HG02973 (cell line): ENCODE data around the gene ZBTB7C.

Experiments used
- ATAC-seq: cut with Tn5 transposase; IDR thresholded peaks from one replicate; pipeline ENCODE4 v1.9.1; 2021; ENCODE audit warnings: moderate library complexity; ENCODE audit not compliant: unreplicated experiment

Gene ZBTB7C

GRCh38 chr18:48029296-48029986 lies 379.7 kb downstream of the ZBTB7C start:
- ATAC-seq, result no peak

- ATAC-seq, result no peak
These were observed 380.5 kb downstream of the ZBTB7C start for GRCh38 chr18:48028696-48029095.

- no peak for ATAC-seq
These were observed 381.1 kb downstream of the ZBTB7C start for GRCh38 chr18:48028081-48028480.

GRCh38 chr18:48027401-48027963 lies 381.7 kb downstream of the ZBTB7C start:
- no peak for ATAC-seq

- no peak for ATAC-seq
These were observed 383.0 kb downstream of the ZBTB7C start for GRCh38 chr18:48026216-48026615.

DNA sequence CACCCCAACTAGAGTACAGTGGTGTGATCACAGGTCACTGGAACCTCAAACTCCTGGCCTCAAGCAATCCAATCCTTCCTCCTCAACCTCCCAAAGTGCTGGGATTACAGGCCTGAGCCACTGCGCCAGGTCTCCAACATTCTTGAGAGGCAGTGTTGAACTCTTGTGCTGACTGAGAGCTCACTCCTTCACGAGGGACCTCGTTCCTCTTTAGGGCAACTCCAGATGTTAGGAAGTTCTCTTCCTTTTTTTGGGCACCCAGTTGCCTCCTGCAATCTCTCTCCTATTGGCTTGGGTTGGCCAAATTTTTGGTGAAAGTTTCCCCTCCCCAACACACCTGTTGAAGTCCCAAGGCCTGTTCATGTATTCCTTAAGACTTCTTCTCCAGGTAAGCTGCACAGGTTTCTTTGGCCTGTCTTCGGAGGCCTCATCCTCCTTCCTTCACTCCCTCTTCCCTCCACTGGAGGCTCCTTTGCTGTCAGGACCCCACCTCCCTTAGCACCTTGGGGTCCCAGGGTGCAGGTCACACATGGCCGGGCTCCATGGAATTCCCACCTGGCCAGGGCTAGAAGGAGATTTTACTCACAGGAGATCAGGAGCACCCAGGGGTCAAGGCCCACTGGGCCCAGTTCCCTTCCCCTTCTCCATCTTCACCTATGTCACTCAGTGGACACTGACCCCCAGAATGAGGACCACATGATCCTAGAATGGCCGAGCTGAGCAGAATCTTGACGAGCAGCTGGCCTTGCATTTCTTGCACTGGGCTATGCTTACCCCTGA lies 384.1 kb downstream of the ZBTB7C start:
- no peak for ATAC-seq

- ATAC-seq, result no peak
These were observed 385.1 kb downstream of the ZBTB7C start for GRCh38 chr18:48024009-48024512.

- ATAC-seq, result no peak
These were observed 385.7 kb downstream of the ZBTB7C start for GRCh38 chr18:48023334-48024008.

- no peak for ATAC-seq
These were observed 386.5 kb downstream of the ZBTB7C start for GRCh38 chr18:48022531-48023329.

GRCh38 chr18:48022021-48022420 lies 387.2 kb downstream of the ZBTB7C start:
- ATAC-seq, result no peak

DNA sequence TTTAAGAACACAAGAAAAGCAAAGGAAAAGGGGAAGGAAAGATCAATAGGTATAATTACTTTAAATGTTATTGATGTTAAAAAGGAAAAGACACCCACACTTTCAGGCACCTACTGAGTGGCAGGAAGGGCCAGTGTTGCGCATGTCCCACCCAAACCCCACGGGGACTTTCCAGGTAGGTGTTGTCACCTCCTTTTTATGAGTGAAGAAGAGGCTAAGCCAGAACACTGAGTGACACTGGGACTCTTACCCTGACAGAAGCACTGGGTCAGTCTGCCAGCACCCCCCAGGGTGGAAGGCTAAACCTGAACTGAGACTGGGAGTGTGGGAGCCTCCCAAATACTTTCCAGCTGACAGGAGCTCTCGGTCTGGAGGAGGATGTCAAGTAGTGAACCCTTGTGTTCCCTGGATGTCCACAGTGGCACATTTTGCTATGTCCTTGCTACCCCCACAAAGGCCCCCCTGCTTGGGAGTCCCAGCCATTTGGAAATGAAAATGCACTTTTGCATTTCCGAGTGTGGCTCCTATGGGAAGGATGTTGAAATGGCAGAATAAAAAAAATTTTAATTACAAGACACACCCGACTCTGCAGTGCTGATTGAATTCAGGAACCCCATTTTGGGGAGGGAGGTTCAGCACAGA lies 387.8 kb downstream of the ZBTB7C start:
- ATAC-seq, result no peak

DNA sequence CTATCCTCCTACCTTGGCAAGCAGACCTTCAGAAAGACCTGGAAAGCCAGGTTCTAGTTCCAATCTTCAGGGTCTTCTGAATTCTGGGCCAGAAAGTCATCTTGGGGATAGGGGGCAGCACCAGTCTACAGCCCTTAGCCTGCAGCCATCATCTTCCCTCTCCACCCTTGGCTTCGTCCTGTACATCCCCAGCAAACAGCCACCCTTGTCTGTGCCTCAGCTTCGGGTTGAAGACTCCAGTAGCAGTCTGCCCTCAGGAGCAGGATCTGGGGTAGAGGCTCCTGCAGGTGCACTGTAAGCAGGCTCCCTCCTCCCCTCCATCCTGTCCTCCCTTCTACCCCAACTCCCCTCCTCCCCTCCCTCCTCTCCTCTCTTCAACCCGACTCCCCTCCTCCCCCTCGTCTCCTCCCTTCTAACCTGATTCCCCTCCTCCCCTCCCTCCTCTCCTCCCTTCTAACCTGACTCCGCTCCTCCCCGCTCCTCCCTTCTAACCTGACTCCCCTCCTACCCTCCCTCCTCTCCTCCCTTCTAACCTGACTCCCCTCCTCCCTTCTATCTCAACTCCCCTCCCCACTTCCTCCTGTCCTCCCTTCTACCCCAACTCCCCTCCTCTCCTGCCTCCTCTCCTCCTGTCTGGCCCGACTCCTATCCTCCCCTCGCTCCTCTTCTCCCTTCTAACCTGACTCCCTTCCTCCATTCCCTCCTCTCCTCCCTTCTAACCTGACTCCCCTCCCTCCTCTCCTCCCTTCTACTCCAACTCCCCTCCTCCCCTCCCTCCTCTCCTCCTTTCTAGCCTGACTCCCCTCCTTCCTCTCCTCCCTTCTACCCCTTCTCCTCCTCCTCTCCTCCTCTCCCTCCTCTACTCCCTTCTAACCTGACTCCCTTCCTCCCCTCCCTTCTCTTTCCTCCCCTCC lies 388.6 kb downstream of the ZBTB7C start:
- no peak for ATAC-seq

DNA sequence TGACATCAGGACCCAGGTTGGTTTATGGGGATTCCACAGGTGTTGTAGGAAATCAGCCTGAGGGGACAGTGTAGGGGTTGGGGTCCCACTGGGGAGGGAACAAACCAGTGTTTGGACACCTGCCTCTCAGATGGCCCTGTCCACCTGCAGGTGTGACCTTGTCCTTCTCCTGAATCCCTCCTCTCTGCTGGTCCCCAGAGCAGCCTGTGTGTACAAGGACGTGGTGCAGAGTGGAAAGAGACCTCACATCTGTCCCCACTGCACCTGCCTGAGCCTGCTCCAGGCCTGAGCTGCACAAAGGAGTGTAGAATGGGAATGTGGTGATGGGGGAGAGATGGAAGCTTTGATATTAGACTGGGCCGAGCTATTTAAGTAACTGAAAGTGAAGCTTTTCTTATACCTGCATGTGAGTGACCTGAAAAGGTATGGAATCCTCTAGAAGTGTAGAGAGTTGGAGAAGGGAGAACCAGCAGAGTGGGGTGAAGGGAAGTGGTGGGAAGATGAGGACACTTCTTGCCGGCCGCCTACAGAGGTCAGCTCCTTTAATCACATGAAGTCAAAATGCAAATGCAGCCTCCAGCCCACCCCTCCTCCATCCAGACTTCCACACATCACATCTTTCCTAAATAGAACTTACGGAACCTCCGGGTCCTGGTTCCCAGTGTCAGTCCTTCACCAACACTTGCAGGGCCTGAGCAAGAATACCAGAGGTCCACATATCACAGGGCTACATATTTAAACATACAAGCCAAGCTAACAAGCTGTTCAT lies 389.4 kb downstream of the ZBTB7C start:
- no peak for ATAC-seq

GRCh38 chr18:48018851-48019250 lies 390.3 kb downstream of the ZBTB7C start:
- no peak for ATAC-seq

GRCh38 chr18:48017635-48018034 lies 391.5 kb downstream of the ZBTB7C start:
- no peak for ATAC-seq

DNA sequence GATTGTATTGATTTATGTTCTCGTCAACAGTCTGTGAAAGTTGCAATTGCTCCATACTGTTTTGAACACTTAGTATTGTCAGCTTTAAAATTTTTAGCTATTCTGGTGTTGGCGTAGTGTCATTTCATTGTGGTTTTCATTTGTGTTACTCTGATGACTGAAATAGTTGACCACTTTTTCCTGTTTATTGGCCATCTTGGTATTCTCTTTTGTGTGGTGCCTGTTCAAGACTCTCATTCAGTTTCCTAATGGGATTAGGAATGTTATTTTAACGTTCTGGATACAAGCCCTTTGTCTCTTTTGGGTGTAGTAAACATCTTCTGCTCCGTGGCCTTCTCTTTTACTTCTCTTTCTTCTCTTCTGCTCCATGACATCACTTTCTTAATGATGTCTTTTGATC lies 396.0 kb downstream of the ZBTB7C start:
- ATAC-seq, result no peak

- no peak for ATAC-seq
These were observed 397.2 kb downstream of the ZBTB7C start for GRCh38 chr18:48011926-48012465.

- ATAC-seq, result no peak
These were observed 398.9 kb downstream of the ZBTB7C start for GRCh38 chr18:48010264-48010663.
